Calu3 (cell line): ENCODE measurements around the gene ZNF579. TPM values are rescaled to one million over a fixed set of nuclear protein-coding genes. Genes with fewer than 3 reads are reported as not detected.

Experiments
- BruUV-seq: library from RNA; stranded (reverse); fragments of 400-500 nt; replicated peaks from 2 replicates; lab custom pipeline; 2021; lab: Mats Ljungman, UMichigan
- CTCF ChIA-PET: fragments of 300-600 bp; sonication (Branson Sonifier 250); formaldehyde crosslinking; loops from one replicate; lab custom pipeline; 2022; ENCODE audit warnings: antibody characterized with exemption; lab: Charles Lee
- DNase-seq: peaks from one replicate; pipeline ENCODE4 v3.0.0; 2022
- H3K27ac Mint-ChIP-seq: one replicate; pipeline ENCODE4 v1.8.0; 2022; ENCODE audit warnings: mixed read lengths; ENCODE audit not compliant: unreplicated experiment
- H3K27me3 Mint-ChIP-seq: one replicate; pipeline ENCODE4 v1.8.0; 2022; ENCODE audit warnings: mixed read lengths; ENCODE audit not compliant: unreplicated experiment
- H3K36me3 Mint-ChIP-seq: one replicate; pipeline ENCODE4 v1.8.0; 2022; ENCODE audit warnings: mild to moderate bottlenecking, moderate library complexity, mixed read lengths; ENCODE audit not compliant: insufficient read depth, unreplicated experiment
- H3K4me1 Mint-ChIP-seq: one replicate; pipeline ENCODE4 v1.8.0; 2022; ENCODE audit warnings: mild to moderate bottlenecking, low read depth, mixed read lengths; ENCODE audit not compliant: unreplicated experiment
- H3K4me3 Mint-ChIP-seq: one replicate; pipeline ENCODE4 v1.8.0; 2022; ENCODE audit warnings: mild to moderate bottlenecking, low read depth, moderate library complexity, mixed read lengths; ENCODE audit not compliant: unreplicated experiment
- H3K9me3 Mint-ChIP-seq: one replicate; pipeline ENCODE4 v1.8.0; 2022; ENCODE audit warnings: low read depth, mixed read lengths; ENCODE audit not compliant: unreplicated experiment
- intact Hi-C: fragments of 100-400 bp; cut with micrococcal nuclease; formaldehyde crosslinking; loops from one replicate; pipeline ENCODE4 v1.10.0; 2022; ENCODE audit not compliant: unreplicated experiment
- total RNA-seq: library from RNA; stranded (reverse); gene quantifications from 2 replicates; pipeline ENCODE4 v1.2.3, GENCODE V29; 2022
- TF ChIP-seq, protein P1 (sequence below): fragments of 200-600 bp; IDR thresholded peaks from one replicate; pipeline ENCODE4 v1.8.0; 2022; ENCODE audit warnings: antibody characterized with exemption; ENCODE audit not compliant: unreplicated experiment

The ZNF579 gene
- total RNA-seq, 1 experiment from 2014 or later, result 29.8 TPM

DNA sequence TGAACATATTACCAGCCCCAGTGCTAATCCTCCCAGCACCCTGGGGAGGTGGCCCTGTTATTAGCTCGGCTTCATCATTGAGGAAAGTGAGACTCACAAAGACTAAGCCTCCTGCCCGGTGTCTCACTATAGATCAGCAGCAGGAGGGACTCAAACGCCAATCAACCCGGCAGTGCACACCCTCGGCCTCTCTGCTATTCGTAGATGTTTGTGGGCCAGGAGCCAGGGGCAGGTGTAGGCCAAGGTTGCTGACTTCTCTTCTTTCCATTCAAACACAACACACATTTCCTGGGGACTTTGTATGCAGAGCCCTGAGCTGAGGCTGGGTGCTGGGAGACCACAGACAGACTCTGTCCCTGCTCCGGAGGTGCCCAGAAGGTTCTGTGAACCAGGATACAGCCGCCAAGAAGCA is 25.9 kb downstream of the ZNF579 start:
- BruUV-seq, result no TSS peak
- Mint-ChIP-seq H3K36me3 (peaks cover 5% of the 10 kb centered on the region), H3K27ac (no peak overlapping the region), H3K27me3 (no peaks in the 10 kb centered on the region), H3K9me3 (no peaks in the 10 kb centered on the region), H3K4me3 (no peak overlapping the region), H3K4me1 (peaks cover 31% of the 10 kb centered on the region)
- intact Hi-C loops, result no loop called here
- TF ChIP-seq, protein P1, sequence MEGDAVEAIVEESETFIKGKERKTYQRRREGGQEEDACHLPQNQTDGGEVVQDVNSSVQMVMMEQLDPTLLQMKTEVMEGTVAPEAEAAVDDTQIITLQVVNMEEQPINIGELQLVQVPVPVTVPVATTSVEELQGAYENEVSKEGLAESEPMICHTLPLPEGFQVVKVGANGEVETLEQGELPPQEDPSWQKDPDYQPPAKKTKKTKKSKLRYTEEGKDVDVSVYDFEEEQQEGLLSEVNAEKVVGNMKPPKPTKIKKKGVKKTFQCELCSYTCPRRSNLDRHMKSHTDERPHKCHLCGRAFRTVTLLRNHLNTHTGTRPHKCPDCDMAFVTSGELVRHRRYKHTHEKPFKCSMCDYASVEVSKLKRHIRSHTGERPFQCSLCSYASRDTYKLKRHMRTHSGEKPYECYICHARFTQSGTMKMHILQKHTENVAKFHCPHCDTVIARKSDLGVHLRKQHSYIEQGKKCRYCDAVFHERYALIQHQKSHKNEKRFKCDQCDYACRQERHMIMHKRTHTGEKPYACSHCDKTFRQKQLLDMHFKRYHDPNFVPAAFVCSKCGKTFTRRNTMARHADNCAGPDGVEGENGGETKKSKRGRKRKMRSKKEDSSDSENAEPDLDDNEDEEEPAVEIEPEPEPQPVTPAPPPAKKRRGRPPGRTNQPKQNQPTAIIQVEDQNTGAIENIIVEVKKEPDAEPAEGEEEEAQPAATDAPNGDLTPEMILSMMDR, result no peak
- CTCF ChIA-PET, result no interaction called here
- no peak for DNase-seq

DNA sequence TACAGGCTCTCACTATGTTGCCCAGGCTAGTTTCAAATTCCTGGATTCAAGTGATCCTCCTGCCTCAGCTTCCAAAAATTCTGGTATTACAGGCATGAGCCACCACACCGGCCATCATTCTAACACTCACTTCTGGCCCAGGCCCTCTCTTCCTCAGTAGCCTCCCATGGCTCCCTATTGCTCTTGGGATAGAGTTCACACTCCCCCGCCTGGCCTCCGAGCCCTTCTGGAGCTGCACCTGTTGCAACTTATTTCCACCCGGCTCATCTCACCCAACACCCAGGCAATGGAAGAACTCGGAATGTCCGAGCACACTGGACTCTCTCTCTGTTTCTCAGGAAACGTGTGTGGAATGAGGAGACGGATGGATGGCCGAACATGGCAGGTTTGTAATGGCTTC is 26.3 kb downstream of the ZNF579 start:
- Mint-ChIP-seq H3K27me3 (no peaks in the 10 kb centered on the region), H3K36me3 (peaks cover 9% of the 10 kb centered on the region), H3K9me3 (no peaks in the 10 kb centered on the region), H3K4me3 (no peak overlapping the region), H3K27ac (no peak overlapping the region), H3K4me1 (peaks cover 36% of the 10 kb centered on the region)
- no TSS peak for BruUV-seq
- no peak for DNase-seq
- TF ChIP-seq, protein P1, result no peak
- intact Hi-C loops, result no loop called here
- CTCF ChIA-PET, result interaction anchor here (1.0 kb wide), 1 partner anchor 70 kb away, joined by 3 read pairs; the partner anchor contains the start of gene ZNF784

DNA sequence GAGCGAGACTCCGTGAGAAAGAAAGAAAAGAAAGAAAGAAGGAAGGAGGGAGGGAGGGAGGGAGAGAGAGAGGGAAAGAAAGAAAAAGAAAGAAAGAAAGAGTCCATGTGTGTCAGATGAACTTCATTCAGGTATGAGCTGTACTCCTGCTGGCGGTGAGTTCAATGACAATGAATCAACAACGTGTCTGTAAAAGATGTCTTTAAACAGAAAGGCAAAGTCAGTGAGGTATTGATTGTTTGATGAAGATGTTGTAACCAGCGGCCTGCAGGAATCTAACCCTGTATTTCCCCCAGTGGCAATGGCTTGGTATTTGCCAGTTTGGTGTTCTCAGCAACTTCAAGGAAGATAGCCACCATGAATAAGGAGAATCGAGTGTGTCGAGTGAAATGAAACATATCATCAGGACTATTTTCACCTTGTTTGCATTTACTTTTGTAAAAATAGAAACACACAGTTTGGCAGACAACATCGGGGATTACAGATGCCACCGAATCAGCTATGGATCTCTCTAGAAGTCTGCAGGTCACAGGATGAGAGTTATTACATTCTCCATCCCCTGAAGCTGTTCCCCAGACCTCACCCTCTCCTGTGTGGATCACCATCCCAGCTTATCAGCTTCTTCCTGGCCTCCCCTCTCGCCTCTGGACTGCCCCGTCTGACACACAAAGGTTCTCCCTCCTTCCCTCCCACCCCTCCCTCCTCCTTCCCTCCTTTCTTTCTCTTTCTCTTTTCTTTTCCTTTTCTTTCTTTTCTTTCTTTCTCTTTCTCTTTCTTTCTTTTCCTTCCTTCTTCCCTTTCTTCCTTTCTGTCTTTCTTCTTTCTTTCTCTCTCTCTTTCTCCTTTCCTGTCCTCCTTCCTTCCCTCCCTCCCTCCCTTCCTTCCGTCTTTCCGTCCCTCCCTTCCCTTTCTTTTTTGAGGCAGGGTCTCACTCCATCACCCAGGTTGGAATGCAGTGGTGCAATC is 27.1 kb downstream of the ZNF579 start:
- H3K27me3 Mint-ChIP-seq, result no peaks in the 10 kb centered on the region
- peaks cover 11% of the 10 kb centered on the region for H3K36me3 Mint-ChIP-seq
- no TSS peak for BruUV-seq
- H3K9me3 Mint-ChIP-seq, result no peaks in the 10 kb centered on the region
- TF ChIP-seq, protein P1, result no peak
- no peak overlapping the region for H3K27ac Mint-ChIP-seq
- DNase-seq, result peak; percentile 27
- CTCF ChIA-PET, result interaction anchor here (0.7 to 1.3 kb wide), 5 partner anchors 12 to 71 kb away, joined by 3 to 4 read pairs (median 3); partner anchors contain the start of genes FIZ1 and ZNF784
- peak overlapping the region; percentile 15 for H3K4me3 Mint-ChIP-seq
- peaks cover 37% of the 10 kb centered on the region for H3K4me1 Mint-ChIP-seq
- intact Hi-C loops, result no loop called here

DNA sequence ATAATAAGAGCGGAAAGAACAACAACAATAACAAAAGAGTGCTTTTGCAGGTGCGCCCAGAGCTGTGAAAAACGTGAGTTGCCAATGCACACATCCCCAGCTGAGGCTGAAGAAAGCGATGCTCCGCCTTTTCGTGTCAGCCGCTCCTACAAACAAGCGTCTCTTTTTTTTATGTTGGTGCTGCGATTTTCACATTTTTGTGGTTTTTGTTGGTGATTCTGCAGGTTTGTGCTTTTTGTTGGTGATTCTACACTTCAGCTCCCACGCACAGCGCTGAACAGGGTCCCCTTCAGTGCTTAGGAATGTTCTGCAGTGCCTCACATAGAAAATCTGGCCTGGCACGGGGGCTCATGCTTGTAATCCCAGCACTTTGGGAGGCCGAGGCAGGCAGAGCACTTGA is 28.0 kb downstream of the ZNF579 start:
- H3K9me3 Mint-ChIP-seq, result no peaks in the 10 kb centered on the region
- peaks cover 44% of the 10 kb centered on the region for H3K4me1 Mint-ChIP-seq
- H3K4me3 Mint-ChIP-seq, result peak overlapping the region; percentile 15
- BruUV-seq, result no TSS peak
- TF ChIP-seq, protein P1, result no peak
- no peak overlapping the region for H3K27ac Mint-ChIP-seq
- CTCF ChIA-PET, result interaction anchor here (0.6 to 1.3 kb wide), 6 partner anchors 11 to 781 kb away, joined by 3 to 5 read pairs (median 4); partner anchors contain the start of gene FIZ1
- no peaks in the 10 kb centered on the region for H3K27me3 Mint-ChIP-seq
- DNase-seq, result no peak
- peaks cover 17% of the 10 kb centered on the region for H3K36me3 Mint-ChIP-seq
- intact Hi-C loops, result no loop called here
